ENCODE data around the gene PHACTR1. TPM values are rescaled to one million over a fixed set of nuclear protein-coding genes. Genes with fewer than 3 reads are reported as not detected.

Gene PHACTR1
- total RNA-seq, 2 donors from 2014 or later: 2.8 to 6.3 TPM

DNA sequence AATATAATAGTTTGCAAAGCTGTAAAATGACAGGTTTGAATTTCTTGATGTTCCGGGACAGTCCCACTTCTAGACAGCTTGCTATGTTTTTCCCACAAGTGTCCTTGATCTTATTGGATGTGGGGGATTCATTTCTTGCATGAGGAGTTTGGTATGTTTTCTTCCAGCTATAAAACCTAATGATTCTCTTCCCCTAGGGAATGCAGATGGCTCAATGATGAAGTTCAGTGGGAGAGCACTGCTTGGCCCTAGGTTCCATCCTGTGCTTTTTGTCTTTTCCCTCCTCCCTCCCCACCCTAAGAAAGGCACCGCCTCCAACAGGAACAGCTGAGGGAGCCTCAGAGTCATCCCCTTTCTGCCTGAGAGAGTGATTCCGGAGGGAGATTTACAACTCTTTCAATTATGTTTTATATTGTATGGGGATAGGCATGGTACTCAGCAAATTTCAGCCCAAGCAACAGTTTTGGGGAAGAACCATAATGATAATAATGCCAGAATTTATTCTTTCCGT, 149.2 kb downstream of the PHACTR1 start:
- H3K36me3 Mint-ChIP-seq (ENCODE audit: low read depth): no peaks in the 10 kb centered on the region
- WGBS, 2 experiments (ENCODE audit: insufficient coverage in 1 of 2, insufficient read length in 1 of 2): 76 to 84% methylated on average over 2 to 4 of the region's 4 CpGs
- no peak overlapping the region for H3K4me3 Mint-ChIP-seq
- Histone ChIP-seq H3K27ac (ENCODE audit: low read depth, low read length) (no peak overlapping the region), H3K4me1 (ENCODE audit: control insufficient read depth, insufficient read depth, low read length) (no peaks in the 10 kb centered on the region), H3K9me3 (ENCODE audit: control insufficient read depth, low read length) (no peaks in the 10 kb centered on the region), H3K4me3 (ENCODE audit: low read length) (no peak overlapping the region), H3K36me3 (ENCODE audit: control insufficient read depth, insufficient read depth, low read length) (no peaks in the 10 kb centered on the region), H3K9ac (ENCODE audit: extremely low read depth, low read length, poor library complexity, severe bottlenecking) (no peak overlapping the region), H3K27me3 (ENCODE audit: control insufficient read depth, insufficient read depth, low read length, poor library complexity, severe bottlenecking) (no peaks in the 10 kb centered on the region)
- no peak for DNase-seq
- no peaks in the 10 kb centered on the region for H3K27me3 Mint-ChIP-seq (ENCODE audit: insufficient read depth)
- H3K27ac Mint-ChIP-seq: no peak overlapping the region
- TF ChIP-seq, protein P1, sequence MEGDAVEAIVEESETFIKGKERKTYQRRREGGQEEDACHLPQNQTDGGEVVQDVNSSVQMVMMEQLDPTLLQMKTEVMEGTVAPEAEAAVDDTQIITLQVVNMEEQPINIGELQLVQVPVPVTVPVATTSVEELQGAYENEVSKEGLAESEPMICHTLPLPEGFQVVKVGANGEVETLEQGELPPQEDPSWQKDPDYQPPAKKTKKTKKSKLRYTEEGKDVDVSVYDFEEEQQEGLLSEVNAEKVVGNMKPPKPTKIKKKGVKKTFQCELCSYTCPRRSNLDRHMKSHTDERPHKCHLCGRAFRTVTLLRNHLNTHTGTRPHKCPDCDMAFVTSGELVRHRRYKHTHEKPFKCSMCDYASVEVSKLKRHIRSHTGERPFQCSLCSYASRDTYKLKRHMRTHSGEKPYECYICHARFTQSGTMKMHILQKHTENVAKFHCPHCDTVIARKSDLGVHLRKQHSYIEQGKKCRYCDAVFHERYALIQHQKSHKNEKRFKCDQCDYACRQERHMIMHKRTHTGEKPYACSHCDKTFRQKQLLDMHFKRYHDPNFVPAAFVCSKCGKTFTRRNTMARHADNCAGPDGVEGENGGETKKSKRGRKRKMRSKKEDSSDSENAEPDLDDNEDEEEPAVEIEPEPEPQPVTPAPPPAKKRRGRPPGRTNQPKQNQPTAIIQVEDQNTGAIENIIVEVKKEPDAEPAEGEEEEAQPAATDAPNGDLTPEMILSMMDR (conservative IDR thresholded peaks at IDR 0.05): no peak
- H3K9me3 Mint-ChIP-seq: no peaks in the 10 kb centered on the region
- no peaks in the 10 kb centered on the region for H3K4me1 Mint-ChIP-seq

DNA sequence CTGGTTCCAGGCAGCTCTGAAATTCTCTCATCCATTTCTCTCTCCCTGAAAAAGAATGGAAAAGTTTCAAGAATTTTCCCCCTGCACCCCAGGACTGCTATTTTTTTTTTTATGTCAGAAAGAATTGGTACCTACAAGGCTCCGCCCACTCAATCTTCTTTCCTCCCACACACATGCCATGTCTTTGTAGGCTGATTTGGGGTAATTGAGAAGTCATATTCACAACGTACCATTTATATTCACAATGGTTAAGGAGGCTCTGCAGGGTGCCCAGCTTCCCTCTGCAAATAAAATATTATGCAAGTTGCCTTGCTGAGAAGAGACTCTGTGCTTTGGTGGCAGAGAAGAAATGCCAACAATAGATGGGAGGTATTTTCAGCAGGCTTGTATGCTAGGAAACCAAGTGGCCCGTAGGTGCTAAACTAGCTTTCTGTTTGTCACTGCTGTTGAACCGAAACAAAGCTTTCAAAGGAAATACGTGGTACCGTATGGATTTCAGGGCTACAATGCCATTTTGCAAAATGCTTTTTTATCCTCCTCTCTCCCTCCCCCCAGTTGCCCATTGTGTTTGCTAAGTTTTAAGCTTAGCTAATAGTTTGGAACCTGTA, 150.0 kb downstream of the PHACTR1 start:
- H3K27ac ChIP-seq (ENCODE audit: low read depth, low read length): no peak overlapping the region
- no peak overlapping the region for H3K27ac Mint-ChIP-seq
- H3K27me3 Mint-ChIP-seq (ENCODE audit: insufficient read depth): no peaks in the 10 kb centered on the region
- no peak overlapping the region for H3K9ac ChIP-seq (ENCODE audit: extremely low read depth, low read length, poor library complexity, severe bottlenecking)
- no peaks in the 10 kb centered on the region for H3K36me3 ChIP-seq (ENCODE audit: control insufficient read depth, insufficient read depth, low read length)
- WGBS, 2 experiments (ENCODE audit: insufficient coverage in 1 of 2, insufficient read length in 1 of 2): 68 to 97% methylated on average over 4 to 5 of the region's 6 CpGs
- no peaks in the 10 kb centered on the region for H3K9me3 Mint-ChIP-seq
- H3K4me3 Mint-ChIP-seq: no peak overlapping the region
- H3K27me3 ChIP-seq (ENCODE audit: control insufficient read depth, insufficient read depth, low read length, poor library complexity, severe bottlenecking): no peaks in the 10 kb centered on the region
- H3K4me1 Mint-ChIP-seq: no peaks in the 10 kb centered on the region
- H3K4me3 ChIP-seq (ENCODE audit: low read length): no peak overlapping the region
- no peaks in the 10 kb centered on the region for H3K36me3 Mint-ChIP-seq (ENCODE audit: low read depth)
- TF ChIP-seq, protein P1 (conservative IDR thresholded peaks at IDR 0.05): no peak
- no peaks in the 10 kb centered on the region for H3K4me1 ChIP-seq (ENCODE audit: control insufficient read depth, insufficient read depth, low read length)
- H3K9me3 ChIP-seq (ENCODE audit: control insufficient read depth, low read length): no peaks in the 10 kb centered on the region
- DNase-seq: no peak

DNA sequence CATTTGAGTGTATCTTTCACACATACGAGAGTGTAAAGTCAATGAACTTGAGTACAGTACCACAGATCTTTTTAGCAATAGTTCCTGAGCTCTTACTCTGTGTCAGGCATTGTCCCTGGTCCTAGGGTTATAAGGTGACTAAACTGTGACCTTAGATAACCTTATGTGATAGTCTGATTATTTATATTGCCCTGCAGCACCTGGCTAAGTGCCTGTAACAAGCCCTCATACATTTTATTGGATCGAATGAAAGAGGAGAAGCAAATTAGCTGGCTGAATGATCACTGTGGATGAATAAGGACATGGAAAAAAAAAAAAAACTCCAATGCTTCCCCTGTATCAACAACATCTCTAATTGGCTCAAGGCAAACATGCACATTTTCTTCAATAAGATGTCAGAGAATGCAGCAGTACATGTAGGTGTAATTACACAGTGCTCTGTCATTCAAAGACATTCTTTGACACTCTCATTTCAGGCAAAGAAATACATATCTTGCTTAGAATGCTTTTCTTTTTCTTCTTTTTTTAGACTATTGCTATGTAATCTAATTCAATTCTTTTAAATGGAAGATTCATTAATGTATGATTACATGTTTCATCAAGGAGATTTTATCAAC, 153.4 kb downstream of the PHACTR1 start:
- Histone ChIP-seq H3K27ac (ENCODE audit: low read depth, low read length) (no peak overlapping the region), H3K27me3 (ENCODE audit: control insufficient read depth, insufficient read depth, low read length, poor library complexity, severe bottlenecking) (no peaks in the 10 kb centered on the region), H3K36me3 (ENCODE audit: control insufficient read depth, insufficient read depth, low read length) (no peaks in the 10 kb centered on the region), H3K4me3 (ENCODE audit: low read length) (no peak overlapping the region), H3K9ac (ENCODE audit: extremely low read depth, low read length, poor library complexity, severe bottlenecking) (no peak overlapping the region), H3K9me3 (ENCODE audit: control insufficient read depth, low read length) (no peaks in the 10 kb centered on the region), H3K4me1 (ENCODE audit: control insufficient read depth, insufficient read depth, low read length) (no peaks in the 10 kb centered on the region)
- H3K27ac Mint-ChIP-seq: no peak overlapping the region
- WGBS, 2 experiments (ENCODE audit: insufficient coverage in 1 of 2, insufficient read length in 1 of 2): 93 to 100% methylated on average over 1 to 2 of the region's 2 CpGs
- no peaks in the 10 kb centered on the region for H3K4me1 Mint-ChIP-seq
- no peak overlapping the region for H3K4me3 Mint-ChIP-seq
- no peaks in the 10 kb centered on the region for H3K27me3 Mint-ChIP-seq (ENCODE audit: insufficient read depth)
- no peak for DNase-seq
- no peaks in the 10 kb centered on the region for H3K9me3 Mint-ChIP-seq
- TF ChIP-seq, protein P1 (conservative IDR thresholded peaks at IDR 0.05): no peak
- no peaks in the 10 kb centered on the region for H3K36me3 Mint-ChIP-seq (ENCODE audit: low read depth)
